ENCODE data around the gene APBA1. TPM values are rescaled to one million over a fixed set of nuclear protein-coding genes. Genes with fewer than 3 reads are reported as not detected.

Gene APBA1
- total RNA-seq, 1 experiment from 2014 or later: 0.05 TPM

- TF ChIP-seq POLR2AphosphoS5 (IDR thresholded peaks at IDR 0.05; ENCODE audit: low read depth, low read length): no peak
- CTCF ChIA-PET: no interaction called here
- ATAC-seq (no peak), DNase-seq (ENCODE audit: low read depth, low spot score) (no peak)
- Histone ChIP-seq H3K27ac (ENCODE audit: low read length) (no peak overlapping the region), H3K4me1 (ENCODE audit: control insufficient read depth, insufficient read depth, low read length) (no peaks in the 10 kb centered on the region), H3K27me3 (ENCODE audit: control insufficient read depth, insufficient read depth, low read length) (no peaks in the 10 kb centered on the region), H3K9me3 (ENCODE audit: control insufficient read depth, insufficient read depth, low read depth, low read length) (no peaks in the 10 kb centered on the region), H3K36me3 (ENCODE audit: control insufficient read depth, insufficient read depth, low read length) (no peaks in the 10 kb centered on the region), H3K4me3 (ENCODE audit: low read depth in 2 of 2, low read length in 2 of 2) (no peak overlapping the region)
- intact Hi-C loops (cut with micrococcal nuclease; ENCODE audit: unreplicated experiment): no loop called here
- no TSS peak for BruUV-seq (replicated peaks)
- in situ Hi-C loops (cut with HindIII; ENCODE audit: low pct_unique_long_range_greater_than_20kb, low sequenced_read_pairs): no loop called here
- POLR2A ChIA-PET: no interaction called here
These were observed 83.0 kb downstream of the APBA1 start for GRCh38 chr9:69589156-69589555.

GRCh38 chr9:69585571-69585970 is 86.6 kb downstream of the APBA1 start:
- Histone ChIP-seq H3K27me3 (ENCODE audit: control insufficient read depth, insufficient read depth, low read length) (no peaks in the 10 kb centered on the region), H3K27ac (ENCODE audit: low read length) (no peak overlapping the region), H3K4me1 (ENCODE audit: control insufficient read depth, insufficient read depth, low read length) (no peaks in the 10 kb centered on the region), H3K9me3 (ENCODE audit: control insufficient read depth, insufficient read depth, low read depth, low read length) (no peaks in the 10 kb centered on the region), H3K4me3 (ENCODE audit: low read depth in 2 of 2, low read length in 2 of 2) (no peak overlapping the region), H3K36me3 (ENCODE audit: control insufficient read depth, insufficient read depth, low read length) (no peaks in the 10 kb centered on the region)
- BruUV-seq (replicated peaks): no TSS peak
- in situ Hi-C loops (cut with HindIII; ENCODE audit: low pct_unique_long_range_greater_than_20kb, low sequenced_read_pairs): no loop called here
- intact Hi-C loops (cut with micrococcal nuclease; ENCODE audit: unreplicated experiment): no loop called here
- POLR2A ChIA-PET: no interaction called here
- TF ChIP-seq CTCF (IDR thresholded peaks at IDR 0.05): no peak
- no peak for TF ChIP-seq TCF7L2 (IDR thresholded peaks at IDR 0.05; ENCODE audit: low read depth, low read length)
- TF ChIP-seq SIN3A (IDR thresholded peaks at IDR 0.05; ENCODE audit: borderline replicate concordance, insufficient read depth, low read depth, low read length): no peak
- no peak for TF ChIP-seq REST (IDR thresholded peaks at IDR 0.05; ENCODE audit: insufficient read depth in 1 of 2, low read depth in 2 of 2, low read length in 1 of 2)
- no peak for TF ChIP-seq POLR2AphosphoS5 (IDR thresholded peaks at IDR 0.05; ENCODE audit: low read depth, low read length)
- CTCF ChIA-PET: no interaction called here
- DNase-seq (ENCODE audit: low read depth, low spot score): no peak
- ATAC-seq: no peak

- no TSS peak for BruUV-seq (replicated peaks)
- Histone ChIP-seq H3K27ac (ENCODE audit: low read length) (no peak overlapping the region), H3K36me3 (ENCODE audit: control insufficient read depth, insufficient read depth, low read length) (no peaks in the 10 kb centered on the region), H3K4me1 (ENCODE audit: control insufficient read depth, insufficient read depth, low read length) (no peaks in the 10 kb centered on the region), H3K4me3 (ENCODE audit: low read depth in 2 of 2, low read length in 2 of 2) (no peak overlapping the region), H3K9me3 (ENCODE audit: control insufficient read depth, insufficient read depth, low read depth, low read length) (no peaks in the 10 kb centered on the region), H3K27me3 (ENCODE audit: control insufficient read depth, insufficient read depth, low read length) (no peaks in the 10 kb centered on the region)
- CTCF ChIA-PET: no interaction called here
- DNase-seq (ENCODE audit: low read depth, low spot score) (no peak), ATAC-seq (no peak)
- POLR2A ChIA-PET: no interaction called here
- TF ChIP-seq POLR2AphosphoS5 (IDR thresholded peaks at IDR 0.05; ENCODE audit: low read depth, low read length): no peak
- no peak for TF ChIP-seq CTCF (IDR thresholded peaks at IDR 0.05)
- TF ChIP-seq SIN3A (IDR thresholded peaks at IDR 0.05; ENCODE audit: borderline replicate concordance, insufficient read depth, low read depth, low read length): no peak
- no peak for TF ChIP-seq TCF7L2 (IDR thresholded peaks at IDR 0.05; ENCODE audit: low read depth, low read length)
- TF ChIP-seq REST (IDR thresholded peaks at IDR 0.05; ENCODE audit: insufficient read depth in 1 of 2, low read depth in 2 of 2, low read length in 1 of 2): no peak
- in situ Hi-C loops (cut with HindIII; ENCODE audit: low pct_unique_long_range_greater_than_20kb, low sequenced_read_pairs): no loop called here
- intact Hi-C loops (cut with micrococcal nuclease; ENCODE audit: unreplicated experiment): no loop called here
These were observed 87.4 kb downstream of the APBA1 start for GRCh38 chr9:69584759-69585158.
